A549 (cell line): ENCODE measurements around the gene ATP5PD.

Experiments
- EP300 ChIP-seq, 2 experiments: fragments of >200 bp; sonication (Bioruptor Twin); formaldehyde crosslinking; IDR thresholded peaks; 2 replicates in 1 of 2; 3 replicates in 1 of 2; pipeline ENCODE4 v1.6.1; 2016 to 2017
- NPAS2 ChIP-seq: fragments of 250-450 bp; sonication (Bioruptor Pico); IDR thresholded peaks from 2 replicates; pipeline ENCODE4 v1.8.0; 2022; ENCODE audit warnings: mild to moderate bottlenecking, moderate library complexity, borderline replicate concordance
- ZC3H11A ChIP-seq: fragments of 450-650 bp; IDR thresholded peaks from 2 replicates; pipeline ENCODE4 v1.6.1; 2014; ENCODE audit warnings: antibody characterized with exemption, mild to moderate bottlenecking
- TF ChIP-seq, protein P1 (sequence below): IDR thresholded peaks from 2 replicates; pipeline ENCODE4 v1.6.1; 2012
- TF ChIP-seq, protein P2 (sequence below): fragments of 200-600 bp; sonication (generic); IDR thresholded peaks from 2 replicates; pipeline ENCODE4 v1.6.1; 2016; ENCODE audit warnings: antibody characterized with exemption, mild to moderate bottlenecking, moderate library complexity
- TF ChIP-seq, protein P3 (sequence below): IDR thresholded peaks from 2 replicates; pipeline ENCODE4 v1.6.1; 2012
- TF ChIP-seq, protein P4 (sequence below): fragments of >200 bp; sonication (Bioruptor Twin); formaldehyde crosslinking; IDR thresholded peaks from 3 replicates; pipeline ENCODE4 v1.5.1; 2016

DNA sequence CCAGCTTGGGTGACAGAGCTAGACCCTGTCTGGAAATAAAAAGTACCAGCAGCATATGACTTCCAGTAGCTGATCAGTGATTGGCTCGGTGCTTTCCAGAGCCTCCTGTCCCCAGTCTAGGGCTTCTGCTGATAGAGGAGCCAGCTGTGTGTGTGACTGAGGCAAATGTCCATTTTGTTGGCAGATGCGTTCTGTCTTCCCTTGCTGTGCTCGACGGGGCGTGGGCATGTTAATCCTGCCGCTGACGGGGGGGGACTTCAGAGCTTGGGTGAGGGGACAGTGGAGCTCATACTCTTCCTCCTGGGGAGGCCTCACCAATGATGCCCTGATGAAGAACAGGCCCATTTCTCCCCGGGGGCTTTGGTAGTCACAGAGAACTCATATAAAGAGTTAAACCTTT lies 14.8 kb upstream of the ATP5PD start:
- TF ChIP-seq, protein P1, sequence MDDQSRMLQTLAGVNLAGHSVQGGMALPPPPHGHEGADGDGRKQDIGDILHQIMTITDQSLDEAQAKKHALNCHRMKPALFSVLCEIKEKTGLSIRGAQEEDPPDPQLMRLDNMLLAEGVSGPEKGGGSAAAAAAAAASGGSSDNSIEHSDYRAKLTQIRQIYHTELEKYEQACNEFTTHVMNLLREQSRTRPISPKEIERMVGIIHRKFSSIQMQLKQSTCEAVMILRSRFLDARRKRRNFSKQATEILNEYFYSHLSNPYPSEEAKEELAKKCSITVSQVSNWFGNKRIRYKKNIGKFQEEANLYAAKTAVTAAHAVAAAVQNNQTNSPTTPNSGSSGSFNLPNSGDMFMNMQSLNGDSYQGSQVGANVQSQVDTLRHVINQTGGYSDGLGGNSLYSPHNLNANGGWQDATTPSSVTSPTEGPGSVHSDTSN, result no peak
- no peak for TF ChIP-seq ZC3H11A
- TF ChIP-seq, protein P2, sequence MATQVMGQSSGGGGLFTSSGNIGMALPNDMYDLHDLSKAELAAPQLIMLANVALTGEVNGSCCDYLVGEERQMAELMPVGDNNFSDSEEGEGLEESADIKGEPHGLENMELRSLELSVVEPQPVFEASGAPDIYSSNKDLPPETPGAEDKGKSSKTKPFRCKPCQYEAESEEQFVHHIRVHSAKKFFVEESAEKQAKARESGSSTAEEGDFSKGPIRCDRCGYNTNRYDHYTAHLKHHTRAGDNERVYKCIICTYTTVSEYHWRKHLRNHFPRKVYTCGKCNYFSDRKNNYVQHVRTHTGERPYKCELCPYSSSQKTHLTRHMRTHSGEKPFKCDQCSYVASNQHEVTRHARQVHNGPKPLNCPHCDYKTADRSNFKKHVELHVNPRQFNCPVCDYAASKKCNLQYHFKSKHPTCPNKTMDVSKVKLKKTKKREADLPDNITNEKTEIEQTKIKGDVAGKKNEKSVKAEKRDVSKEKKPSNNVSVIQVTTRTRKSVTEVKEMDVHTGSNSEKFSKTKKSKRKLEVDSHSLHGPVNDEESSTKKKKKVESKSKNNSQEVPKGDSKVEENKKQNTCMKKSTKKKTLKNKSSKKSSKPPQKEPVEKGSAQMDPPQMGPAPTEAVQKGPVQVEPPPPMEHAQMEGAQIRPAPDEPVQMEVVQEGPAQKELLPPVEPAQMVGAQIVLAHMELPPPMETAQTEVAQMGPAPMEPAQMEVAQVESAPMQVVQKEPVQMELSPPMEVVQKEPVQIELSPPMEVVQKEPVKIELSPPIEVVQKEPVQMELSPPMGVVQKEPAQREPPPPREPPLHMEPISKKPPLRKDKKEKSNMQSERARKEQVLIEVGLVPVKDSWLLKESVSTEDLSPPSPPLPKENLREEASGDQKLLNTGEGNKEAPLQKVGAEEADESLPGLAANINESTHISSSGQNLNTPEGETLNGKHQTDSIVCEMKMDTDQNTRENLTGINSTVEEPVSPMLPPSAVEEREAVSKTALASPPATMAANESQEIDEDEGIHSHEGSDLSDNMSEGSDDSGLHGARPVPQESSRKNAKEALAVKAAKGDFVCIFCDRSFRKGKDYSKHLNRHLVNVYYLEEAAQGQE, result no peak
- TF ChIP-seq, protein P3, sequence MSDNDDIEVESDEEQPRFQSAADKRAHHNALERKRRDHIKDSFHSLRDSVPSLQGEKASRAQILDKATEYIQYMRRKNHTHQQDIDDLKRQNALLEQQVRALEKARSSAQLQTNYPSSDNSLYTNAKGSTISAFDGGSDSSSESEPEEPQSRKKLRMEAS, result no peak
- no peak for TF ChIP-seq NPAS2 (CRISPR knock-in tag)
- no peak for TF ChIP-seq EP300 (IDR thresholded peaks at IDR 0.05)
- TF ChIP-seq, protein P4, sequence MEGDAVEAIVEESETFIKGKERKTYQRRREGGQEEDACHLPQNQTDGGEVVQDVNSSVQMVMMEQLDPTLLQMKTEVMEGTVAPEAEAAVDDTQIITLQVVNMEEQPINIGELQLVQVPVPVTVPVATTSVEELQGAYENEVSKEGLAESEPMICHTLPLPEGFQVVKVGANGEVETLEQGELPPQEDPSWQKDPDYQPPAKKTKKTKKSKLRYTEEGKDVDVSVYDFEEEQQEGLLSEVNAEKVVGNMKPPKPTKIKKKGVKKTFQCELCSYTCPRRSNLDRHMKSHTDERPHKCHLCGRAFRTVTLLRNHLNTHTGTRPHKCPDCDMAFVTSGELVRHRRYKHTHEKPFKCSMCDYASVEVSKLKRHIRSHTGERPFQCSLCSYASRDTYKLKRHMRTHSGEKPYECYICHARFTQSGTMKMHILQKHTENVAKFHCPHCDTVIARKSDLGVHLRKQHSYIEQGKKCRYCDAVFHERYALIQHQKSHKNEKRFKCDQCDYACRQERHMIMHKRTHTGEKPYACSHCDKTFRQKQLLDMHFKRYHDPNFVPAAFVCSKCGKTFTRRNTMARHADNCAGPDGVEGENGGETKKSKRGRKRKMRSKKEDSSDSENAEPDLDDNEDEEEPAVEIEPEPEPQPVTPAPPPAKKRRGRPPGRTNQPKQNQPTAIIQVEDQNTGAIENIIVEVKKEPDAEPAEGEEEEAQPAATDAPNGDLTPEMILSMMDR, result no peak
